Aorta (tissue), 5 donors: ENCODE measurements around the gene JUNB. TPM values are rescaled to one million over a fixed set of nuclear protein-coding genes. Genes with fewer than 3 reads are reported as not detected.

ENCODE experiments used
- ATAC-seq: fragments of 200-7000 bp; cut with Tn5 transposase; one replicate; pipeline ENCODE4 v1.9.1; 2022; ENCODE audit warnings: moderate library complexity; ENCODE audit not compliant: low FRiP score
- DNase-seq, 2 donors: peaks; one replicate each; pipeline ENCODE4 v3.0.0-alpha.2; 2020
- H3K27ac ChIP-seq, 2 donors: one replicate each; pipeline ENCODE4 v1.5.1; 2013; ENCODE audit warnings: low read length in 2 of 2, mild to moderate bottlenecking in 2 of 2, moderate library complexity in 2 of 2, control low read depth in 1 of 2, inconsistent platforms in 1 of 2, low read depth in 1 of 2
- H3K27me3 ChIP-seq, 2 donors: one replicate each; pipeline ENCODE4 v1.6.1; 2013; ENCODE audit warnings: control low read depth in 1 of 2, low read length in 1 of 2, mild to moderate bottlenecking in 1 of 2, moderate library complexity in 1 of 2; ENCODE audit not compliant: insufficient read depth in 2 of 2, control insufficient read depth in 1 of 2
- H3K36me3 ChIP-seq, 2 donors: one replicate each; pipeline ENCODE4 v1.6.1; 2013; ENCODE audit warnings: control low read depth in 1 of 2, low read length in 1 of 2, mild to moderate bottlenecking in 1 of 2; ENCODE audit not compliant: insufficient read depth in 2 of 2, control insufficient read depth in 1 of 2
- H3K4me1 ChIP-seq, 2 donors: one replicate each; pipeline ENCODE4 v1.6.1; 2013; ENCODE audit warnings: low read length in 2 of 2, control low read depth in 1 of 2, mild to moderate bottlenecking in 1 of 2, moderate library complexity in 1 of 2; ENCODE audit not compliant: insufficient read depth in 2 of 2, control insufficient read depth in 1 of 2
- H3K4me3 ChIP-seq, 2 donors: one replicate each; pipeline ENCODE4 v1.5.1; 2013; ENCODE audit warnings: low read length in 2 of 2, control low read depth in 1 of 2, mild to moderate bottlenecking in 1 of 2
- H3K9me3 ChIP-seq: one replicate; pipeline ENCODE4 v1.6.1; 2013; ENCODE audit warnings: mild to moderate bottlenecking, low read length; ENCODE audit not compliant: control insufficient read depth
- WGBS, 2 donors: extraction: QIAGEN DNeasy Blood & Tissue Kit; methylation state at CpG; one replicate each; pipeline ENCODE4 v1.1.7; 2013; 5-methylcytosine and 5-hydroxymethylcytosine counted together
- intact Hi-C, 2 donors: fragments of 100-400 bp; cut with DNase I; formaldehyde crosslinking; loops; one replicate each; pipeline versions ENCODE4 v1.14.2 to v1.15.0; 2022
- polyA plus RNA-seq, 2 donors: library from polyadenylated mRNA; stranded (reverse); fragments of 200-250 nt; gene quantifications; one replicate each; pipeline ENCODE4 v1.2.3, GENCODE V29; 2013
- total RNA-seq, 2 donors: library from RNA; stranded (reverse); fragmentation: NEBNext Ultra II Directional; extraction: Animal tissue kit (Norgen Biotek cat#: 25700); gene quantifications; one replicate each; pipeline ENCODE4 v1.2.1, GENCODE V29; 2021
- donor health status: healthy with polysubstance abuse.
- donor health status: Bipolar disorder and iron deficiency.
- donor health status: DM: no; HTN: no; CAD: no.
- donor health status: DM: no; HTN: no; CAD: no.
- donor health status: DM: yes; HTN: yes; CAD: no.

JUNB gene
- total and polyA plus RNA-seq, 4 donors, result 97.0 to 623 (median 429) TPM

DNA sequence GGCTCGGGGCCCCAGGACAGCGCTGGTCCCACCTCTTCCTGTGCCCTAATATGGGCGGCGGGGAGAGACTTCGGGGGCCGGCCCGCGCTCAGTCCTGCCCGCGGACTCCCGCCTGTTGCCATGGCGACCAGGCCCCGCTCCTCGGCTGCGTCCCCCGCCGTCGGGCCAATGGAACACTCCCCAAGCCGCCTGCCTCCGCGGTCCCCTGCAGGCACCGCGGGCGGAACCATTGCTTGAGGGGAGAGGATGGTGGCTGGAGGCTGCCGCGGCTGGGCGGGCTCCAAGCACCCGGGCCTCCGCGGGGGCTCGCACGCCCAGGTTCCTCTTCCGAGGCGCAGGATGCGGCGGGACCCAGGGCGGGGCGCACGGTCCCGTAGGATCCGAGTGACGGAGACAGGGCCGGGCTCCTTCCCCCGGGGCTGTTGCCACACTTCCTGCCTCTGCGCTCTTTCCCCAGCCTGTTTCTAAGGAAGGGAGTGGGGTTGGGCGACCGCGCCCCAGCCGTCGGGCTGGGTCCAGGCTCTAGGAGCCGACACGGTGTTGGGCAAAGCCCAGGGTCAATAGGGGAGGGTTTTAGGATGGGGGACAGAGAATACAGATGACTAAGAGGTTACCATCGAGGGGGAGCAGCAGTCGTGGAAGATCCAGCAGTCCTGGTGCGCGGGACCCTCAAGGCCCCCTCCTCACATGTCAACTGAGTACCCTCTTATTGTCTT is 1.2 kb upstream of the JUNB start:
- Histone ChIP-seq H3K4me1 (no peaks in the 10 kb centered on the region), H3K9me3 (no peaks in the 10 kb centered on the region), H3K36me3 (no peaks in the 10 kb centered on the region), H3K4me3 (peak overlapping the region; percentile 45 to 57), H3K27ac (peak overlapping the region; percentile 95 to 96), H3K27me3 (peaks cover 0 to 4% of the 10 kb centered on the region in 2 donors)
- DNase-seq (peak; percentile 99), ATAC-seq (peak; percentile 76)
- intact Hi-C loops, result loop anchor here (5.0 to 10.0 kb wide), 3 partner anchors 362 to 1253 kb away; partner anchors contain the start of genes CNN1 (in 1 of the 2), IER2 (in 1 of the 2) and STX10 (in 1 of the 2)
- WGBS, 2 donors, result 1% methylated on average over 49 to 56 of the region's 56 CpGs

DNA sequence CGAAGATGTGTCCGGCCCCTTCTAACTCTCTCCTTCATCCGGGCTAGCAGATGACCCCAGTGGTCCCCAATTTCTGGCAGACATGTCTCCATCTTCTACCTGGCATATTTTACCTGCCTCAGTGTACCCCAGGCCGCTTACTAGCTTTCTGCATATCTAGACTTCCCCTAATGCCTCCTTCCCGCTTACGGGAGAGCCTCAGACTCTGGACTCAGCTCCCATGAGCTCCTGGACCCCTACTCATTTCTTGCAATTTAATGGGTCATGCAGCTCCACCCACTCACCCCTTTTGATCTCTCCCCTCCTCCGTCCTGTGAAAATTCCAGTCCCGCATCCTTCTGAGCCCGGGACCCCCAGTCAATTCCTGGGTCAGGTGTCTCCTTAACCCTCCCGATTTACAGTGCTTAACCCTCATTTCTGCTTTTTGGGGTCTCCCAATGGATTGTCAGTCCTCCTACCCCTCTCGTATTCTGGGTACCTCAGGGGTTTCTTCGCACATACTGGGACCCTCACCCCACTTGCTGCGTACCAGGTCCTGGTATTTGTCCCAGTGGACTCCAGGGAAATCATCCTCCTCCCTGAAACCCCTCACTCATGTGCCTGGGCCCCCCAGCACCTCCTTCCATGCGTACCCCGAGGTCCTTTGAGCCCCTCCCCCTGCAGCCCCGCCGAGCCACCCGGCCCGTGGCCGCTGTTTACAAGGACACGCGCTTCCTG is 500 bp upstream of the JUNB start:
- Histone ChIP-seq H3K9me3 (no peaks in the 10 kb centered on the region), H3K27ac (peak overlapping the region; percentile 88 to 96), H3K4me1 (no peaks in the 10 kb centered on the region), H3K36me3 (no peaks in the 10 kb centered on the region), H3K4me3 (peak overlapping the region; percentile 18 to 45), H3K27me3 (peaks cover 0 to 4% of the 10 kb centered on the region in 2 donors)
- 1 to 2% methylated on average over 22 of the region's 22 CpGs for WGBS, 2 donors
- intact Hi-C loops, result loop anchor here (5.0 to 10.0 kb wide), 3 partner anchors 362 to 1253 kb away; partner anchors contain the start of genes CNN1 (in 1 of the 2), IER2 (in 1 of the 2) and STX10 (in 1 of the 2)
- DNase-seq (peak in 1 of 2 donors; percentile 55), ATAC-seq (no peak)

DNA sequence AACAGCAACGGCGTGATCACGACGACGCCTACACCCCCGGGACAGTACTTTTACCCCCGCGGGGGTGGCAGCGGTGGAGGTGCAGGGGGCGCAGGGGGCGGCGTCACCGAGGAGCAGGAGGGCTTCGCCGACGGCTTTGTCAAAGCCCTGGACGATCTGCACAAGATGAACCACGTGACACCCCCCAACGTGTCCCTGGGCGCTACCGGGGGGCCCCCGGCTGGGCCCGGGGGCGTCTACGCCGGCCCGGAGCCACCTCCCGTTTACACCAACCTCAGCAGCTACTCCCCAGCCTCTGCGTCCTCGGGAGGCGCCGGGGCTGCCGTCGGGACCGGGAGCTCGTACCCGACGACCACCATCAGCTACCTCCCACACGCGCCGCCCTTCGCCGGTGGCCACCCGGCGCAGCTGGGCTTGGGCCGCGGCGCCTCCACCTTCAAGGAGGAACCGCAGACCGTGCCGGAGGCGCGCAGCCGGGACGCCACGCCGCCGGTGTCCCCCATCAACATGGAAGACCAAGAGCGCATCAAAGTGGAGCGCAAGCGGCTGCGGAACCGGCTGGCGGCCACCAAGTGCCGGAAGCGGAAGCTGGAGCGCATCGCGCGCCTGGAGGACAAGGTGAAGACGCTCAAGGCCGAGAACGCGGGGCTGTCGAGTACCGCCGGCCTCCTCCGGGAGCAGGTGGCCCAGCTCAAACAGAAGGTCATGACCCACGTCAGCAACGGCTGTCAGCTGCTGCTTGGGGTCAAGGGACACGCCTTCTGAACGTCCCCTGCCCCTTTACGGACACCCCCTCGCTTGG is 966 bp downstream of the JUNB start:
- DNase-seq (peak; percentile 84 to 88), ATAC-seq (no peak)
- Histone ChIP-seq H3K4me1 (no peaks in the 10 kb centered on the region), H3K27ac (peak overlapping the region; percentile 70 to 86), H3K4me3 (peak overlapping the region; percentile 70 to 73), H3K27me3 (peaks cover 0 to 4% of the 10 kb centered on the region in 2 donors), H3K9me3 (no peaks in the 10 kb centered on the region), H3K36me3 (no peaks in the 10 kb centered on the region)
- intact Hi-C loops, result loop anchor here (5.0 to 10.0 kb wide), 3 partner anchors 360 to 1255 kb away; partner anchors contain the start of genes CNN1 (in 1 of the 2), IER2 (in 1 of the 2) and STX10 (in 1 of the 2)
- WGBS, 2 donors, result 0% methylated on average over 70 to 84 of the region's 84 CpGs

DNA sequence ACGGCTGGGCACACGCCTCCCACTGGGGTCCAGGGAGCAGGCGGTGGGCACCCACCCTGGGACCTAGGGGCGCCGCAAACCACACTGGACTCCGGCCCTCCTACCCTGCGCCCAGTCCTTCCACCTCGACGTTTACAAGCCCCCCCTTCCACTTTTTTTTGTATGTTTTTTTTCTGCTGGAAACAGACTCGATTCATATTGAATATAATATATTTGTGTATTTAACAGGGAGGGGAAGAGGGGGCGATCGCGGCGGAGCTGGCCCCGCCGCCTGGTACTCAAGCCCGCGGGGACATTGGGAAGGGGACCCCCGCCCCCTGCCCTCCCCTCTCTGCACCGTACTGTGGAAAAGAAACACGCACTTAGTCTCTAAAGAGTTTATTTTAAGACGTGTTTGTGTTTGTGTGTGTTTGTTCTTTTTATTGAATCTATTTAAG is 1.6 kb downstream of the JUNB start:
- Histone ChIP-seq H3K27ac (peak overlapping the region; percentile 64 to 86), H3K9me3 (no peaks in the 10 kb centered on the region), H3K36me3 (no peaks in the 10 kb centered on the region), H3K4me1 (no peaks in the 10 kb centered on the region), H3K4me3 (peak overlapping the region; percentile 70 to 73), H3K27me3 (peaks cover 0 to 4% of the 10 kb centered on the region in 2 donors)
- ATAC-seq (no peak), DNase-seq (no peak)
- 0 to 1% methylated on average over 21 to 22 of the region's 22 CpGs for WGBS, 2 donors
- intact Hi-C loops, result loop anchor here (5.0 to 10.0 kb wide), 3 partner anchors 359 to 1256 kb away; partner anchors contain the start of genes CNN1 (in 1 of the 2), IER2 (in 1 of the 2) and STX10 (in 1 of the 2)

DNA sequence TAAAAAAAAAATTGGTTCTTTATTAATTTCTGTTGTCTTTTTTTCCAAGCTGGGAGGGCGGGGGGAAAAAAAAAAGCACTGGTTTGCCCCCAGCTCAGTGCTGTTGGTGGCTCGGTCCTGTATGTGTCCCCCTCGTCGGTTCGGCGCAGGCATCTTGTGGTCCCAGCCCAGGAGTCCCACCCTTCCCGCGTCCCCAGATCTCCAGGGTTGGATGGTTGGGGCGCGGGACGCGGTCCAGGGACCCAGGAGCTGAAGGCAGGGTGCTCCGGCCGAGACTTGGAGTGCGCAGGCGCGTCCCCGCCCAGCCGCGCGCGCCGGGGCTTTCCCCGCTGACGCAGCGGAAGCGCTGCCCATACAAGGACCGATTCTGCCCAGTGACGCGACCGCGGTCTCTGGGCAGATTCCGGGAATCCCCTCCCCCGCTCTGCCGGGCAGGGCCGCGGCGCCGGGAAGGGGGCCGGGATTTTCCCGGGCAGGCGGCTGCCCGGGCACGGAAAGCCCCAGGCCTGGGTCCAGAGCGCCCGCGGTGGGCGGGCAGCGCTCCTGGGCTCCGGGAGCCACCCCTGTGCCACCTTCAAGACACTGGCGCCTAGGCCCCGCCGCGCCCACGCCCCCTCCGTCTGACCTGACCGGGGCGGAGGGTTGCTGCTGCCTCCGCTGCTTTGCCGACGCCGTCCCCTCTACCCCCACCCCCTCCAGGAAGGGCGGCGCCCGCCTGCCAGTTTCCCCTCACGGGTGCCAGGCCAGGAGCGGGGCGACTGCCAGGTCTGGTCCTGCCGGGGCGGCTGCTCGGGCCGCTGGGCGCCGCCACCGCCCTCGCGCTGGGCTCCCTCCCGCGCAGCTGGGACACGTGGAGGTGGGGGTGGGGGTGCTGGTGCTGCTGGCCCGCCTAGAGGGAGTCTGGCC is 2.3 kb downstream of the JUNB start:
- WGBS, 2 donors, result 0 to 1% methylated on average over 62 to 81 of the region's 81 CpGs
- H3K9me3 ChIP-seq, result no peaks in the 10 kb centered on the region
- ATAC-seq (peak; percentile 62), DNase-seq (peak; percentile 95 to 98)
- H3K4me1 ChIP-seq, result no peaks in the 10 kb centered on the region
- H3K27me3 ChIP-seq, result peaks cover 0 to 4% of the 10 kb centered on the region in 2 donors
- intact Hi-C loops, result loop anchor here (1.0 to 10.0 kb wide), 4 partner anchors 16 to 1256 kb away; partner anchors contain the start of genes CNN1 (in 1 of the 2), IER2 (in 1 of the 2) and STX10 (in 1 of the 2)
- peak overlapping the region; percentile 86 to 87 for H3K27ac ChIP-seq
- peak overlapping the region; percentile 70 to 73 for H3K4me3 ChIP-seq
- no peaks in the 10 kb centered on the region for H3K36me3 ChIP-seq

DNA sequence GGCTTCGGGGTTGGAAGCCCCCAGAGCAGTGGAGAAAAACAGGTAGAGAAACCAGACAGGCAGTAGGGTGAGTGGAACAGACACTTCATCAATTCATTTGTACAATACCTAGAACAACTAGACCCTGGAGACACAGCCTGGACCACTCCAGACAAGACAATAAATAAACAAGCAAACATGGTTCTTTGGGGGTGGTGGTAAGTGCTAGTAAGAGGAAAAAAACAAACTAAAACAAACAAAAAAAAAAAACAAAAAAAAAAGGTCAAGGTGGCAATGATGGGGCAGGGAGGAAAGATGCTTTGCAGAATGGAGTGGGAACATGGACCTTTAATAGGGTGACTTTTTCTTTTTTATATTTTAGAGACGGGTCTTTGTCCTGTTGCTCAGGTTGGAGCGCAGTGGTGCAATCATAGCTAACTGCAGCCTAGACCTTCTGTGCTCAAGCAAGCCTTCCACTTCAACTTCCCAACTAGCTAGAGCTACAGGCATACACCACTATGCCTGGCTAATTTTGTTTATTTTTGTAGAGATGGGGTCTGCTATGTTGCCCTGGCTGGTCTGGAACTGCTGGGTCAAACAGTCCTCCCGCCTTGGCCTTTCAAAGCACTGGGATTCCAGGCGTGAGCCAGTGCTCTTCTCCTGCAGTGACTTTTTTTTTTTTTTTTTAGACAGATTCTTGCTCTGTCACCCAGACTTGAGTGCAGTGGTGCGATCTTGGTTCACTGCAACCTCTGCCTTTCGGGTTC is 3.1 kb downstream of the JUNB start:
- Histone ChIP-seq H3K36me3 (no peaks in the 10 kb centered on the region), H3K9me3 (no peaks in the 10 kb centered on the region), H3K4me3 (peak overlapping the region in 1 of 2 donors; percentile 37), H3K27me3 (peaks cover 0 to 4% of the 10 kb centered on the region in 2 donors), H3K27ac (peak overlapping the region; percentile 86 to 87), H3K4me1 (no peaks in the 10 kb centered on the region)
- ATAC-seq (no peak), DNase-seq (no peak)
- intact Hi-C loops, result loop anchor here (1.0 to 10.0 kb wide), 4 partner anchors 17 to 1257 kb away; partner anchors contain the start of genes CNN1 (in 1 of the 2), IER2 (in 1 of the 2) and STX10 (in 1 of the 2)
- WGBS, 2 donors, result 67 to 69% methylated on average over 7 of the region's 7 CpGs

DNA sequence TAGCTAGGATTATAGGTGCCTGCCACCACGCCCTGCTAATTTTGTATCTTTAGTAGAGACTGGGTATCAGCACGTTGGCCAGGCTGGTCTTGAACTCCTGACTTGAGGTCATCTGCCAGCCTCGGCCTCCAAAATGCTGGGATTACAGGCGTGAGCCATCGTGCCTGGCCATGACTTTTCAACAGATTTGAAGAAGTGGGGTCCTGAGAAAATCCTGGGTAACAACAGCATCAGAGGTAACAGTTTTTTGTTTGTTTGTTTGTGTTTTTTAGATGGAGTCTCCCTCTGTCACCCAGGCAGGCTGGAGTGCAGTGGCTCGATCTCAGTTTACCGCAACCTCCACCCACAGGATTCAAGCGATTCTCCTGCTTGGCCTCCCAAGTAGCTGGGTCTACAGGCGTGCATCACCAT is 3.7 kb downstream of the JUNB start:
- Histone ChIP-seq H3K27ac (no peak overlapping the region), H3K4me1 (no peaks in the 10 kb centered on the region)
- WGBS, 2 donors, result 91 to 93% methylated on average over 9 of the region's 9 CpGs

More for the DNA sequence above, 3.7 kb downstream of the JUNB start:
- Histone ChIP-seq H3K27me3 (peaks cover 0 to 4% of the 10 kb centered on the region in 2 donors), H3K4me3 (no peak overlapping the region), H3K9me3 (no peaks in the 10 kb centered on the region), H3K36me3 (no peaks in the 10 kb centered on the region)
- intact Hi-C loops, result loop anchor here (1.0 to 10.0 kb wide), 7 partner anchors 17 to 1258 kb away; partner anchors contain the start of genes CNN1 (in 1 of the 2), IER2 (in 1 of the 2), STX10 (in 1 of the 2) and TNPO2 (in 1 of the 2)
- ATAC-seq (no peak), DNase-seq (no peak)
